ENCODE measurements around the gene SMYD3.

DNA sequence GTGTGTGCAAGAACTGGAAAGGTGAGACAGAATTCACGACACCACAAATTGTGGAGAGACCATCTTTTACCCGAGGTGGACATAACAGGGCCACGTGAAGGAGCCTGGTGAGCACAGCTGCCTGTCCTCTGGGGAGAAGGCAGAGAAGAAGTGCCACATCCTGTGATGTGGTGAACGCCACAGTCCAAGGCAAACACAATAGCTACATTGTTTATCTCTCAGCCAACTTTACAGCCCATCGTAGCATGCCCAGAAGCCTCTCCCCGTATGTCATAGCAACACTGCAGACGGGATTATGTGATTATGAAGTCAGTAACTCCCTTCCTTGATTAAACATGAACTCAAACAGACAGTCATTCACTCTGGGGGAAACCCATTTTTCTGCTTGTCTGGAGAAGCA lies 612.2 kb downstream of the SMYD3 start:
- TF ChIP-seq ZSCAN29 (IDR thresholded peaks at IDR 0.05) (no peak), POLR2A (IDR thresholded peaks at IDR 0.05; ENCODE audit: low read depth, low read length) (no peak), FOXM1 (IDR thresholded peaks at IDR 0.05; ENCODE audit: low read depth, low read length) (no peak), POLR2AphosphoS5 (IDR thresholded peaks at IDR 0.05; ENCODE audit: low read length) (no peak), ESRRA (IDR thresholded peaks at IDR 0.05; ENCODE audit: low read length) (no peak), TBL1XR1 (IDR thresholded peaks at IDR 0.05; ENCODE audit: low read depth, low read length) (no peak), SIN3A (IDR thresholded peaks at IDR 0.05; ENCODE audit: low read depth, low read length) (no peak), TAF1 (IDR thresholded peaks at IDR 0.05; ENCODE audit: borderline replicate concordance, low read depth, low read length) (no peak), CREB1 (IDR thresholded peaks at IDR 0.05; ENCODE audit: low read depth) (no peak), RAD21 (IDR thresholded peaks at IDR 0.05; ENCODE audit: insufficient read depth, low read depth, low read length) (no peak), ZNF24 (IDR thresholded peaks at IDR 0.05) (peak; percentile 76), BMI1 (IDR thresholded peaks at IDR 0.05; ENCODE audit: borderline replicate concordance) (no peak)
- TF ChIP-seq, protein P1, sequence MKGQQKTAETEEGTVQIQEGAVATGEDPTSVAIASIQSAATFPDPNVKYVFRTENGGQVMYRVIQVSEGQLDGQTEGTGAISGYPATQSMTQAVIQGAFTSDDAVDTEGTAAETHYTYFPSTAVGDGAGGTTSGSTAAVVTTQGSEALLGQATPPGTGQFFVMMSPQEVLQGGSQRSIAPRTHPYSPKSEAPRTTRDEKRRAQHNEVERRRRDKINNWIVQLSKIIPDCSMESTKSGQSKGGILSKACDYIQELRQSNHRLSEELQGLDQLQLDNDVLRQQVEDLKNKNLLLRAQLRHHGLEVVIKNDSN (IDR thresholded peaks at IDR 0.05; ENCODE audit: borderline replicate concordance, extremely low read length, insufficient read depth, low read depth, low read length) = no peak
- TF ChIP-seq, protein P2, sequence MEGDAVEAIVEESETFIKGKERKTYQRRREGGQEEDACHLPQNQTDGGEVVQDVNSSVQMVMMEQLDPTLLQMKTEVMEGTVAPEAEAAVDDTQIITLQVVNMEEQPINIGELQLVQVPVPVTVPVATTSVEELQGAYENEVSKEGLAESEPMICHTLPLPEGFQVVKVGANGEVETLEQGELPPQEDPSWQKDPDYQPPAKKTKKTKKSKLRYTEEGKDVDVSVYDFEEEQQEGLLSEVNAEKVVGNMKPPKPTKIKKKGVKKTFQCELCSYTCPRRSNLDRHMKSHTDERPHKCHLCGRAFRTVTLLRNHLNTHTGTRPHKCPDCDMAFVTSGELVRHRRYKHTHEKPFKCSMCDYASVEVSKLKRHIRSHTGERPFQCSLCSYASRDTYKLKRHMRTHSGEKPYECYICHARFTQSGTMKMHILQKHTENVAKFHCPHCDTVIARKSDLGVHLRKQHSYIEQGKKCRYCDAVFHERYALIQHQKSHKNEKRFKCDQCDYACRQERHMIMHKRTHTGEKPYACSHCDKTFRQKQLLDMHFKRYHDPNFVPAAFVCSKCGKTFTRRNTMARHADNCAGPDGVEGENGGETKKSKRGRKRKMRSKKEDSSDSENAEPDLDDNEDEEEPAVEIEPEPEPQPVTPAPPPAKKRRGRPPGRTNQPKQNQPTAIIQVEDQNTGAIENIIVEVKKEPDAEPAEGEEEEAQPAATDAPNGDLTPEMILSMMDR (IDR thresholded peaks at IDR 0.05 in 2 of 3, conservative IDR thresholded peaks at IDR 0.05 in 1 of 3; ENCODE audit: control insufficient read depth in 2 of 3, extremely low read depth in 1 of 3, insufficient read depth in 1 of 3, low read depth in 3 of 3, low read length in 3 of 3) = no peak
